IPS-11a (cell line): ENCODE data around the gene PLCG2.
"Not testable (repeated sequence)": the region's sequence is repeated elsewhere in the genome, so short reads cannot be mapped to it uniquely, and the experiment has no call there.

Experiments used
- H3K4me3 ChIP-seq: one replicate; pipeline ENCODE4 v1.5.1; 2013; ENCODE audit warnings: low read depth, low read length, control low read depth

The PLCG2 gene

GRCh38 chr16:81752876-81753227, 26.2 kb upstream of the PLCG2 start:
- no peak overlapping the region for H3K4me3 ChIP-seq

- no peak overlapping the region for H3K4me3 ChIP-seq
These were observed 24.2 kb upstream of the PLCG2 start for GRCh38 chr16:81754858-81755257.

- no peak overlapping the region for H3K4me3 ChIP-seq
These were observed 23.0 kb upstream of the PLCG2 start for GRCh38 chr16:81755915-81756614.

- H3K4me3 ChIP-seq = no peak overlapping the region
These were observed 22.3 kb upstream of the PLCG2 start for GRCh38 chr16:81756615-81757356.

- no peak overlapping the region for H3K4me3 ChIP-seq
These were observed 20.7 kb upstream of the PLCG2 start for GRCh38 chr16:81758376-81758775.

- H3K4me3 ChIP-seq = not testable (repeated sequence)
These were observed 16.8 kb upstream of the PLCG2 start for GRCh38 chr16:81762322-81762721.

GRCh38 chr16:81765111-81765919, 13.8 kb upstream of the PLCG2 start:
- H3K4me3 ChIP-seq = no peak overlapping the region

- no peak overlapping the region for H3K4me3 ChIP-seq
These were observed 13.1 kb upstream of the PLCG2 start for GRCh38 chr16:81765969-81766368.

- H3K4me3 ChIP-seq = no peak overlapping the region
These were observed 11.0 kb upstream of the PLCG2 start for GRCh38 chr16:81767987-81768592.

GRCh38 chr16:81770008-81770407, 9.1 kb upstream of the PLCG2 start:
- no peak overlapping the region for H3K4me3 ChIP-seq

GRCh38 chr16:81774348-81774747, 4.7 kb upstream of the PLCG2 start:
- H3K4me3 ChIP-seq = no peak overlapping the region

GRCh38 chr16:81775570-81775969, 3.5 kb upstream of the PLCG2 start:
- H3K4me3 ChIP-seq = no peak overlapping the region

GRCh38 chr16:81778231-81778630, 860 bp upstream of the PLCG2 start:
- no peak overlapping the region for H3K4me3 ChIP-seq

- H3K4me3 ChIP-seq = peak overlapping the region; percentile 47
These were observed 637 bp downstream of the PLCG2 start for GRCh38 chr16:81779536-81780320.

GRCh38 chr16:81780350-81780749, 1.3 kb downstream of the PLCG2 start:
- H3K4me3 ChIP-seq = no peak overlapping the region

- H3K4me3 ChIP-seq = no peak overlapping the region
These were observed 3.1 kb downstream of the PLCG2 start for GRCh38 chr16:81782236-81782635.

GRCh38 chr16:81784072-81784795, 5.1 kb downstream of the PLCG2 start:
- H3K4me3 ChIP-seq = no peak overlapping the region

- H3K4me3 ChIP-seq = no peak overlapping the region
These were observed 6.2 kb downstream of the PLCG2 start for GRCh38 chr16:81785138-81785924.

GRCh38 chr16:81786321-81786720, 7.2 kb downstream of the PLCG2 start:
- no peak overlapping the region for H3K4me3 ChIP-seq
